PC-3 (cell line): Measurements from ENCODE around the gene SUCNR1.

Experiments
- EZH2 ChIP-seq: fragments of 300-600 bp; sonication (generic); IDR thresholded peaks from one replicate; pipeline ENCODE4 v1.6.1; 2017; ENCODE audit warnings: antibody characterized with exemption, mild to moderate bottlenecking, low read length; ENCODE audit not compliant: unreplicated experiment
- TF ChIP-seq, protein P1 (sequence below): fragments of 300-600 bp; sonication (generic); conservative IDR thresholded peaks from 2 replicates; pipeline ENCODE4 v1.5.1; 2017; ENCODE audit warnings: antibody characterized with exemption, low read depth, mild to moderate bottlenecking, low read length

DNA sequence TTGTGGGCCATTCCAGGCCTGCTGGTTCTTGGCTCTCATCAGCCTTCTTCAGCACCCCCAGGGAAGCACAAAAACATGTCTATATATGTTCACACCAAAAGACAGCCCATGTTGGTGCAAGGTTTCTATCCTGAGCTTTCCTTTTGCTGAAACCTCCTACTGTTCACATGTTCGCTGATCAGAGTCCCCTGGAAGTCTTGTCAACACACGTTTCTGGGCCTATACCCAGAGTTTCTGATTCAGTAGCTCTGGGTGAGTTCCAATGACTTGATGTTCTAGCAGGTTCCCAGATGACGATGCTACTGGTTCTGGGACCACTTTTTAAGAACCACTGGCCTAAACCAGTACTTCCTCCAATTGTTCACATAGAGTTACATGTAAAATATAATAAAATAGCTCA lies 46.0 kb downstream of the SUCNR1 start:
- TF ChIP-seq, protein P1, sequence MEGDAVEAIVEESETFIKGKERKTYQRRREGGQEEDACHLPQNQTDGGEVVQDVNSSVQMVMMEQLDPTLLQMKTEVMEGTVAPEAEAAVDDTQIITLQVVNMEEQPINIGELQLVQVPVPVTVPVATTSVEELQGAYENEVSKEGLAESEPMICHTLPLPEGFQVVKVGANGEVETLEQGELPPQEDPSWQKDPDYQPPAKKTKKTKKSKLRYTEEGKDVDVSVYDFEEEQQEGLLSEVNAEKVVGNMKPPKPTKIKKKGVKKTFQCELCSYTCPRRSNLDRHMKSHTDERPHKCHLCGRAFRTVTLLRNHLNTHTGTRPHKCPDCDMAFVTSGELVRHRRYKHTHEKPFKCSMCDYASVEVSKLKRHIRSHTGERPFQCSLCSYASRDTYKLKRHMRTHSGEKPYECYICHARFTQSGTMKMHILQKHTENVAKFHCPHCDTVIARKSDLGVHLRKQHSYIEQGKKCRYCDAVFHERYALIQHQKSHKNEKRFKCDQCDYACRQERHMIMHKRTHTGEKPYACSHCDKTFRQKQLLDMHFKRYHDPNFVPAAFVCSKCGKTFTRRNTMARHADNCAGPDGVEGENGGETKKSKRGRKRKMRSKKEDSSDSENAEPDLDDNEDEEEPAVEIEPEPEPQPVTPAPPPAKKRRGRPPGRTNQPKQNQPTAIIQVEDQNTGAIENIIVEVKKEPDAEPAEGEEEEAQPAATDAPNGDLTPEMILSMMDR = no peak
- no peak for TF ChIP-seq EZH2
